GM06990 (cell line): ENCODE measurements around the gene EML5.

Experiments used
- DNase-seq: peaks from one replicate; pipeline ENCODE4 v3.0.0-alpha.2; 2011; ENCODE audit not compliant: insufficient read length; ENCODE audit errors: extremely low read depth
- H3K27me3 ChIP-seq: replicated peaks from 2 replicates; pipeline ENCODE4 v1.6.0; 2011; ENCODE audit warnings: low read length; ENCODE audit not compliant: control insufficient read depth, insufficient read depth
- H3K36me3 ChIP-seq: 2 replicates; pipeline ENCODE4 v1.5.1; 2011; ENCODE audit warnings: low read length; ENCODE audit not compliant: control insufficient read depth, insufficient read depth
- H3K4me3 ChIP-seq: replicated peaks from 2 replicates; pipeline ENCODE4 v1.5.1; 2011; ENCODE audit warnings: low read depth, mild to moderate bottlenecking, control low read depth, low read length
- CTCF ChIP-seq: IDR thresholded peaks from 2 replicates; pipeline ENCODE4 v1.5.1; 2011; ENCODE audit warnings: low read length, control low read depth, mild to moderate bottlenecking, inconsistent platforms; ENCODE audit not compliant: insufficient read depth, poor library complexity, severe bottlenecking

EML5 gene

GRCh38 chr14:88632512-88632911 lies 160.2 kb downstream of the EML5 start:
- no peak for TF ChIP-seq CTCF
- Histone ChIP-seq H3K4me3 (no peak overlapping the region), H3K27me3 (no peaks in the 10 kb centered on the region), H3K36me3 (no peaks in the 10 kb centered on the region)
- DNase-seq = no peak

GRCh38 chr14:88631091-88631490 lies 161.7 kb downstream of the EML5 start:
- no peak for DNase-seq
- Histone ChIP-seq H3K4me3 (no peak overlapping the region), H3K27me3 (no peaks in the 10 kb centered on the region), H3K36me3 (no peaks in the 10 kb centered on the region)
- TF ChIP-seq CTCF = no peak

GRCh38 chr14:88630565-88630964 lies 162.2 kb downstream of the EML5 start:
- no peak for TF ChIP-seq CTCF
- no peak for DNase-seq
- H3K4me3 ChIP-seq = no peak overlapping the region
- no peaks in the 10 kb centered on the region for H3K36me3 ChIP-seq
- no peaks in the 10 kb centered on the region for H3K27me3 ChIP-seq

- DNase-seq = no peak
- no peaks in the 10 kb centered on the region for H3K36me3 ChIP-seq
- no peak overlapping the region for H3K4me3 ChIP-seq
- no peak for TF ChIP-seq CTCF
- H3K27me3 ChIP-seq = no peaks in the 10 kb centered on the region
Observed at GRCh38 chr14:88628462-88628861, 164.3 kb downstream of the EML5 start.

DNA sequence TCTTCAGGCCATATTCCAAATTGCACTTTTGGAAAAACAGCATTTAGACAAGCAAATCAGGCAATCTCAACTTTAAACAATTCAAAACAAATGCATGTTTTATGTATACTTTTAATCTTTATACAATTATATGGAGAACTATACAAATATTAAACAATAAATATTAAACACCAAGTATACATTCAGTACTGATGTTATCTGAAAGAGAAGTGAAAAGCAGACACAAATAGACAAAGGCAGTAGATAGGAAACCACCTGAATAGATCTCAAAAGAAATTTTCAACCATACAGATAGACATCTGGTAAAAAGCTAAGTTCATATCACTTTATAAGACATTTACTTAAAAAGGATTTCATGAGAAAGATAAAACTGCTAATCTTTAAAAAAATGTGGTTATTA lies 164.7 kb downstream of the EML5 start:
- no peaks in the 10 kb centered on the region for H3K36me3 ChIP-seq
- DNase-seq = no peak
- no peaks in the 10 kb centered on the region for H3K27me3 ChIP-seq
- no peak overlapping the region for H3K4me3 ChIP-seq
- no peak for TF ChIP-seq CTCF

DNA sequence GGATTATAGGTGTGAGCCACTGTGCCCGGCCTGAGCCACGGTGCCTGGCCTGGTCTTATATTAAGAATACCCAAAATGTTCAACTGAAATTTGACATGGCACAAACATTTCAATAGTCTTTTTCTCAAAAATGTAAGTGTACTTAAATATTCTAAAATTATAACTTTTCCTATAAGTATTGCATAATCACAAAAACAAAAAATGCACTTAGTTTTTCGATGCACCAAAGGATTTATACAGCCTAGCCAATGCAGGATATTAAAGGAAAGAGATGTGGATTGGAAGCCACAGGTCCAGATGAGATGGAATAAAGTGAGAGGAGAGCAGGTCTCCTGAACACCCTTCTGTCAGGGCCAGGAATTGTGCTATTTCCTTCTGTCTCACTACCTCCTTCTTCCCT lies 167.1 kb downstream of the EML5 start:
- no peaks in the 10 kb centered on the region for H3K36me3 ChIP-seq
- TF ChIP-seq CTCF = no peak
- H3K27me3 ChIP-seq = no peaks in the 10 kb centered on the region
- no peak for DNase-seq
- H3K4me3 ChIP-seq = no peak overlapping the region
